ENCODE data around the gene GDF7. TPM values are rescaled to one million over a fixed set of nuclear protein-coding genes. Genes with fewer than 3 reads are reported as not detected.

GDF7 gene
- total RNA-seq, 1 donor from 2014 or later: not detected

GRCh38 chr2:20633794-20634506 is 33.0 kb upstream of the GDF7 start:
- H3K4me3 ChIP-seq (ENCODE audit: low read depth, low read length): no peak overlapping the region
- no peak for DNase-seq (ENCODE audit: low read depth)

GRCh38 chr2:20634507-20635112 is 32.3 kb upstream of the GDF7 start:
- TF ChIP-seq CTCF (conservative IDR thresholded peaks at IDR 0.05; ENCODE audit: low read depth, low read length): peak; percentile 2
- DNase-seq (ENCODE audit: low read depth): no peak
- H3K4me3 ChIP-seq (ENCODE audit: low read depth, low read length): no peak overlapping the region

More at GRCh38 chr2:20633794-20634506, 33.0 kb upstream of the GDF7 start:
- TF ChIP-seq CTCF (conservative IDR thresholded peaks at IDR 0.05; ENCODE audit: low read depth, low read length): peak; percentile 2

- no peak overlapping the region for H3K4me3 ChIP-seq (ENCODE audit: low read depth, low read length)
- no peak for DNase-seq (ENCODE audit: low read depth)
- no peak for TF ChIP-seq CTCF (conservative IDR thresholded peaks at IDR 0.05; ENCODE audit: low read depth, low read length)
These were observed 31.8 kb upstream of the GDF7 start for GRCh38 chr2:20635113-20635510.

GRCh38 chr2:20635675-20636584 is 31.0 kb upstream of the GDF7 start:
- DNase-seq (ENCODE audit: low read depth): no peak
- no peak overlapping the region for H3K4me3 ChIP-seq (ENCODE audit: low read depth, low read length)
- TF ChIP-seq CTCF (conservative IDR thresholded peaks at IDR 0.05; ENCODE audit: low read depth, low read length): peak; percentile 95

GRCh38 chr2:20637147-20637546 is 29.8 kb upstream of the GDF7 start:
- no peak overlapping the region for H3K4me3 ChIP-seq (ENCODE audit: low read depth, low read length)
- no peak for TF ChIP-seq CTCF (conservative IDR thresholded peaks at IDR 0.05; ENCODE audit: low read depth, low read length)
- DNase-seq (ENCODE audit: low read depth): no peak

GRCh38 chr2:20638014-20638413 is 28.9 kb upstream of the GDF7 start:
- no peak for DNase-seq (ENCODE audit: low read depth)
- no peak overlapping the region for H3K4me3 ChIP-seq (ENCODE audit: low read depth, low read length)
- TF ChIP-seq CTCF (conservative IDR thresholded peaks at IDR 0.05; ENCODE audit: low read depth, low read length): no peak
